ENCODE measurements around the gene MCU.
"Not testable (repeated sequence)": the region's sequence is repeated elsewhere in the genome, so short reads cannot be mapped to it uniquely, and the experiment has no call there.

The MCU gene

GRCh38 chr10:72733989-72734388, 42.0 kb downstream of the MCU start:
- no peak for TF ChIP-seq Cebpa-rat (IDR thresholded peaks at IDR 0.05)
- H3K9me3 ChIP-seq (replicated peaks in 1 of 11) = no peaks in the 10 kb centered on the region; a peak in 1 of 22 replicates
- H3K4me3 ChIP-seq = no peak overlapping the region
- peaks cover 34 to 43% (median 38%) of the 10 kb centered on the region in 10 experiments for H3K4me1 ChIP-seq
- no peak overlapping the region for H3K27ac ChIP-seq
- no peak overlapping the region for H3K4me2 ChIP-seq
- H3K36me3 ChIP-seq = peaks cover 0 to 9% (median 4%) of the 10 kb centered on the region in 11 experiments; a peak in 2 of 22 replicates
- peaks cover 0 to 14% (median 0%) of the 10 kb centered on the region in 11 experiments; a peak in 2 of 22 replicates for H4K20me1 ChIP-seq
- H3K9ac ChIP-seq = no peak overlapping the region
- no peaks in the 10 kb centered on the region for H3K27me3 ChIP-seq

- no peak overlapping the region for H3K4me3 ChIP-seq
- H3K4me1 ChIP-seq = peaks cover 34 to 47% (median 40%) of the 10 kb centered on the region in 10 experiments
- peaks cover 0 to 7% (median 0%) of the 10 kb centered on the region in 11 experiments; a peak in 2 of 22 replicates for H3K36me3 ChIP-seq
- no peak for TF ChIP-seq Cebpa-rat (IDR thresholded peaks at IDR 0.05)
- H4K20me1 ChIP-seq = peaks cover 0 to 14% (median 0%) of the 10 kb centered on the region in 11 experiments; a peak in 2 of 22 replicates
- peaks cover 0 to 5% (median 0%) of the 10 kb centered on the region in 11 experiments; a peak in 1 of 22 replicates for H3K9me3 ChIP-seq (replicated peaks in 1 of 11)
- no peak overlapping the region for H3K9ac ChIP-seq
- H3K4me2 ChIP-seq = peak overlapping the region in 6 of 11 experiments; percentile 3 to 82 (median 67); a peak in 11 of 22 replicates
- no peaks in the 10 kb centered on the region for H3K27me3 ChIP-seq
- H3K27ac ChIP-seq = no peak overlapping the region
Measured at GRCh38 chr10:72735288-72735936, 43.5 kb downstream of the MCU start.

- Histone ChIP-seq H3K27me3 (no peaks in the 10 kb centered on the region), H3K9me3 (replicated peaks in 1 of 11) (peaks cover 0 to 5% (median 0%) of the 10 kb centered on the region in 11 experiments; a peak in 2 of 22 replicates), H3K36me3 (peaks cover 0 to 5% (median 0%) of the 10 kb centered on the region in 11 experiments; a peak in 2 of 22 replicates), H3K4me2 (peak overlapping the region; percentile 30 to 82 (median 67); a peak in 20 of 22 replicates), H4K20me1 (peaks cover 0 to 8% (median 0%) of the 10 kb centered on the region in 11 experiments; a peak in 2 of 22 replicates), H3K4me1 (peaks cover 34 to 47% (median 40%) of the 10 kb centered on the region in 10 experiments), H3K9ac (no peak overlapping the region), H3K27ac (peak overlapping the region in 4 of 11 experiments; percentile 13 to 42 (median 20); a peak in 4 of 22 replicates), H3K4me3 (no peak overlapping the region)
- no peak for TF ChIP-seq Cebpa-rat (IDR thresholded peaks at IDR 0.05)
Measured at GRCh38 chr10:72736176-72736827, 44.4 kb downstream of the MCU start.

DNA sequence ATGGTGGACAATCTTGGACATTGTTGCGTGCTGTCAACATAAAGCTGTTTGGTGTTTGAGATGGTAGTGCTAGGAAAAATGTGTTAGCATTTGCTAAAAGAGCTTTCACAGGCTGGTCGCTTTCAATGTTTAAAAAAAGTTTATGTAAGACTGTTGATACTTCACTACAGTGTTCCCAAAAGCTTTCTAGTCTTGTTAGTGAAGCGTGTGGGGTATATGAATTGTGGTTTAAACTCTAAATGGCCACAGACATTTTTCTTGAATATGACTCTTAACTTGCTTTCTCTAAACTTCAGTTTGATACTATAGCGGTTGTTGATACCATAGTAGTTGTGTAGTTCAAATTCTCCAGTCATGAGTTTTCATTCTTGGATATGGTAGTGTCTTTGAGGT, 44.9 kb downstream of the MCU start:
- H3K4me3 ChIP-seq = no peak overlapping the region
- peaks cover 0 to 9% (median 0%) of the 10 kb centered on the region in 11 experiments; a peak in 2 of 22 replicates for H3K9me3 ChIP-seq (replicated peaks in 1 of 11)
- H3K4me2 ChIP-seq = peak overlapping the region; percentile 30 to 82 (median 67); a peak in 20 of 22 replicates
- peak overlapping the region in 3 of 11 experiments; percentile 15 to 42 (median 25); a peak in 4 of 22 replicates for H3K27ac ChIP-seq
- H3K9ac ChIP-seq = no peak overlapping the region
- H4K20me1 ChIP-seq = peaks cover 0 to 8% (median 0%) of the 10 kb centered on the region in 11 experiments; a peak in 2 of 22 replicates
- no peaks in the 10 kb centered on the region for H3K27me3 ChIP-seq
- H3K4me1 ChIP-seq = peaks cover 34 to 47% (median 40%) of the 10 kb centered on the region in 10 experiments
- peaks cover 0 to 6% (median 0%) of the 10 kb centered on the region in 11 experiments; a peak in 1 of 22 replicates for H3K36me3 ChIP-seq
- TF ChIP-seq Cebpa-rat (IDR thresholded peaks at IDR 0.05) = no peak

DNA sequence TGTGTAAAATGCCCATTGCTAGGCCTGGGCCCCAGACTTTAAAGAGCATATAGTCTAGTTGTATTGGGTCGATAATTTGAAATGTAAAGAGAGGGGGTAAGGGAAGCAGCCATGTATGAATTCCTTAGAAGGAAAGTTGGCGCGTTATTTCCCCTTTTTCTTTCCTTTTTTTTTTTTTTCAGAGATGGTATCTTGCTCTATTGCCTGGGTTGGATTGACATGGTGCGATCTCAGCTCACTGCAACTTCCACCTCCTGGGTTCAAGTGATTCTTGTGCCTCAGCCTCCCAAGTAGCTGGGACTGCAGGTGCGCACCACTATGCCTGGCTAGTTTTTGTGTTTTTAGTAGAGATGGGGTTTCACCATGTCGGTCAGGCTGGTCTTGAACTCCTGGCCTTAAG, 45.4 kb downstream of the MCU start:
- Histone ChIP-seq H3K4me1 (peaks cover 34 to 47% (median 40%) of the 10 kb centered on the region in 10 experiments), H3K4me2 (peak overlapping the region; percentile 46 to 82 (median 67); a peak in 21 of 22 replicates), H3K27ac (peak overlapping the region in 2 of 11 experiments; percentile 5 to 11; a peak in 2 of 22 replicates)
- not testable (repeated sequence) for H4K20me1 ChIP-seq; H3K9ac ChIP-seq; H3K4me3 ChIP-seq; H3K9me3 ChIP-seq (replicated peaks in 1 of 11); H3K36me3 ChIP-seq; H3K27me3 ChIP-seq

GRCh38 chr10:72738486-72738885, 46.5 kb downstream of the MCU start:
- peak overlapping the region; percentile 46 to 82 (median 67) for H3K4me2 ChIP-seq

GRCh38 chr10:72740528-72740927, 48.6 kb downstream of the MCU start:
- Histone ChIP-seq H3K4me3 (no peak overlapping the region), H3K27me3 (no peaks in the 10 kb centered on the region), H3K4me2 (no peak overlapping the region), H3K9me3 (replicated peaks in 1 of 11) (peaks cover 0 to 9% (median 0%) of the 10 kb centered on the region in 11 experiments; a peak in 2 of 22 replicates), H3K27ac (no peak overlapping the region), H3K36me3 (peaks cover 0 to 12% (median 0%) of the 10 kb centered on the region in 11 experiments; a peak in 4 of 22 replicates), H3K9ac (no peak overlapping the region), H4K20me1 (peaks cover 0 to 17% (median 0%) of the 10 kb centered on the region in 11 experiments; a peak in 3 of 22 replicates), H3K4me1 (peaks cover 31 to 39% (median 35%) of the 10 kb centered on the region in 10 experiments)
- TF ChIP-seq Cebpa-rat (IDR thresholded peaks at IDR 0.05) = no peak

More at GRCh38 chr10:72738486-72738885, 46.5 kb downstream of the MCU start:
- peaks cover 0 to 9% (median 0%) of the 10 kb centered on the region in 11 experiments; a peak in 2 of 22 replicates for H3K9me3 ChIP-seq (replicated peaks in 1 of 11)
- peak overlapping the region in 3 of 11 experiments; percentile 2 to 27 (median 12); a peak in 2 of 22 replicates for H3K9ac ChIP-seq
- no peak overlapping the region for H3K4me3 ChIP-seq
- peak overlapping the region in 8 of 11 experiments; percentile 5 to 43 (median 16); a peak in 6 of 22 replicates for H3K27ac ChIP-seq
- H3K36me3 ChIP-seq = peaks cover 0 to 8% (median 0%) of the 10 kb centered on the region in 11 experiments; a peak in 2 of 22 replicates
- peaks cover 34 to 47% (median 40%) of the 10 kb centered on the region in 10 experiments for H3K4me1 ChIP-seq
- no peaks in the 10 kb centered on the region for H3K27me3 ChIP-seq
- H4K20me1 ChIP-seq = peaks cover 0 to 17% (median 0%) of the 10 kb centered on the region in 11 experiments; a peak in 2 of 22 replicates
- TF ChIP-seq Cebpa-rat (IDR thresholded peaks at IDR 0.05) = no peak

DNA sequence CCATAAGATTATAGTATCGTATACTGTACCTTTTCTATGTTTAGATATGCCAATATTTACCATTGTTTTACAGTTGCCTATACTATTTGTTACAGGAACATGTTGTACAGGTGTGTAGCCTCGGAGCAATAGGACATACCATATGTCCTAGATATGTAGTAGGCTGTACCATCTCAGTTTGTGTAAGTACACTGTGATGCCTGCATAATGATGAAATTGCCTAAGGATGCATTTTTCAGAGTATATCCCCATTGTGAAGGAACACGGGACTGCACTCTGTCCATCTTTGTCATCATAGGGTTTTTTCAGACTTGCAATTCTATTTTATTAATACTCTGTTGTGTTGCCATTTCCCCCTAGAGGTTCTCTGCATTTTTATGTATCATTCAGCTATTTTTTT, 50.1 kb downstream of the MCU start:
- H3K4me3 ChIP-seq = no peak overlapping the region
- no peaks in the 10 kb centered on the region for H3K27me3 ChIP-seq
- H3K9ac ChIP-seq = no peak overlapping the region
- peaks cover 17 to 23% (median 20%) of the 10 kb centered on the region in 10 experiments for H3K4me1 ChIP-seq
- no peak overlapping the region for H3K4me2 ChIP-seq
- peaks cover 0 to 12% (median 0%) of the 10 kb centered on the region in 11 experiments; a peak in 4 of 22 replicates for H3K36me3 ChIP-seq
- peaks cover 0 to 9% (median 0%) of the 10 kb centered on the region in 11 experiments; a peak in 3 of 22 replicates for H4K20me1 ChIP-seq
- peaks cover 0 to 9% (median 0%) of the 10 kb centered on the region in 11 experiments; a peak in 2 of 22 replicates for H3K9me3 ChIP-seq (replicated peaks in 1 of 11)
- no peak overlapping the region for H3K27ac ChIP-seq
- TF ChIP-seq Cebpa-rat (IDR thresholded peaks at IDR 0.05) = no peak
